ENCODE results near the gene NBEAL2.
A peak's percentile ranks its signal among the peaks of the same experiment; 100 is the strongest.
"Not testable (repeated sequence)": the region's sequence is repeated elsewhere in the genome, so short reads cannot be mapped to it uniquely, and the experiment has no call there.

The NBEAL2 gene

DNA sequence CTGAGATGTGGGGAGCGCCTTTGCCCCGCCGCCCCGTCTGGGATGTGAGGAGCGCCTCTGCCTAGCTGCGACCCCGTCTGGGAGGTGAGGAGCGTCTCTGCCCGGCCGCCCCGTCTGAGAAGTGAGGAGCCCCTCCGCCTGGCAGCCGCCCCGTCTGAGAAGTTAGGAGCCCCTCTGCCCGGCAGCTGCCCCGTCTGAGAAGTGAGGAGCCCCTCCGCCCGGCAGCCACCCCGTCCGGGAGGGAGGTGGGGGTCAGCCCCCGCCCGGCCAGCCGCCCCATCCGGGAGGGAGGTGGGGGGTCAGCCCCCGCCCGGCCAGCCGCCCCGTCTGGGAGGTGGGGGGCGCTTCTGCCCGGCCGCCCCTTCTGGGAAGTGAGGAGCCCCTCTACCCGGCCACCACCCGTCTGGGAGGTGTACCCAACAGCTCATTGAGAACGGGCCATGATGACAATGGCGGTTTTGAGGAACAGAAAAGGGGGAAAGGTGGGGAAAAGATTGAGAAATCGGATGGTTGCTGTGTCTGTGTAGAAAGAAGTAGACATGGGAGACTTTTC, 15.4 kb upstream of the NBEAL2 start:
- not testable (repeated sequence) for DNase-seq (ENCODE audit: low spot score)

DNA sequence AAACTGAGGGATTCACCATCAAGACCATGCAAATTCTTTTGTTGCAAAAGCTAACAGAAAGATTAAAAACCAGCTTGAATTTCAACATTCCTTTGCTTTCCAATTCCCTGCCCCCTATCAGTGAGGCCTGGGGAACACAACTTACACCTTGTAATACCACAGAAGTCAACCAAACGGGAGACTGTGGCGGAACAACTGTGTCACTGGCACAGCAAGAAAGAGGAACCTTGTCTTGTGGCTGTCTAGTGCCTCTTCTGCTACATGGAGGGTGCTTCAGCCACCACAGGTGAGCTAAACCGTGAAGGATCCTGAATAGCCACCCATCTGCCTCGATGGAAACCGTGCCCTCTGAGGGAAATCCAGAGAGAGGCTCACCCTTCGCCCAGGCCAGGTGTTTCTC, 14.3 kb upstream of the NBEAL2 start:
- DNase-seq (ENCODE audit: low spot score), result no peak

DNA sequence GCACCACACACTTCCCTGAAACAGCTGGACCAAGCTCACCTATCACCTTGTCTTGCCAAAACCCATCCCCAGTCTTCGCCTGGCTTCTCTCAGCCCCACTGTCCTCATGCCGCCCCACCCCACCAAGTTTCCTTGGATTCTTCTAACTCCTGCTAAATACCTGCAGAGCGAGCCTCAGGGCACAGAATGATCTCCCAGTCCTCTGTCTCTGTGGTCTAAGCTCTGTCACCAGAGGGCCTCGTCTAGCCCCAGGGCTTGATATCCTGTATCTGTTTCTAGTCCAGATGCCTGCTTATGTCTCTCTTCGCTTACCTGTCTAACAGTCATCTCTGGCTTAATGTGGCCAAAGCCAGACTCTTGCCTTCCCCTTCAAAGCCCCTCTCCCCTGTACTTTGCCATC, 12.7 kb upstream of the NBEAL2 start:
- no peak for DNase-seq (ENCODE audit: low spot score)

DNA sequence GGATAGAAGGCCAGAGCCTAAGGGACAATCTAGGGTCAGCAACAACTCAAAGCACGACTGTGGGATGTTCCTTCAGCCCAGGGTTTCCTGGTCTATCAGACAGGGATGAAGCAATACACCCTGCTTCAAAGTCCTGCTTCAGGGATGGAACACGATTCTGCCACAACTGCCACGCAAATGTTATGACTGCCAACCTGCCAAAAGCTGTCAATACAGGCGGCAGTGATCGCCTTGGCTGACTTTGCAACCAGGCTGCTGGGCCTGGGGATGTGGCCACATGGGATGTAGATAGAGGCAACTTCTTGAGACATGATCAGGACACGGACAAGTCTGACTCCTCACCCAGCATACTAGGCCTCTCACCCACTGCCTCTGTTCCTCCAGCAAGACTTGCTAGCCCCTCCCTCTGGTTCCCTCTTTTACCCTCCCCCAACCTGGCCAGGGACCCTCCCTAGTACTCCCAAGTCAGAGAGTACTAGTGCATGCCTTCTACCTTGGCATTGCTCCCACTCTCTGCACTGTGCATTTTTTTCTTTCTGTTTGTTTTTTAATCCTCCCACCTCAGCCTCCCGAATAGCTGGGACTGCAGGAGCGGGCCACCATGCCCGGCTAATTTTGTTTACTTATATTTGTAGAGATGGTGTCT, 10.6 kb upstream of the NBEAL2 start:
- no peak for DNase-seq (ENCODE audit: low spot score)

DNA sequence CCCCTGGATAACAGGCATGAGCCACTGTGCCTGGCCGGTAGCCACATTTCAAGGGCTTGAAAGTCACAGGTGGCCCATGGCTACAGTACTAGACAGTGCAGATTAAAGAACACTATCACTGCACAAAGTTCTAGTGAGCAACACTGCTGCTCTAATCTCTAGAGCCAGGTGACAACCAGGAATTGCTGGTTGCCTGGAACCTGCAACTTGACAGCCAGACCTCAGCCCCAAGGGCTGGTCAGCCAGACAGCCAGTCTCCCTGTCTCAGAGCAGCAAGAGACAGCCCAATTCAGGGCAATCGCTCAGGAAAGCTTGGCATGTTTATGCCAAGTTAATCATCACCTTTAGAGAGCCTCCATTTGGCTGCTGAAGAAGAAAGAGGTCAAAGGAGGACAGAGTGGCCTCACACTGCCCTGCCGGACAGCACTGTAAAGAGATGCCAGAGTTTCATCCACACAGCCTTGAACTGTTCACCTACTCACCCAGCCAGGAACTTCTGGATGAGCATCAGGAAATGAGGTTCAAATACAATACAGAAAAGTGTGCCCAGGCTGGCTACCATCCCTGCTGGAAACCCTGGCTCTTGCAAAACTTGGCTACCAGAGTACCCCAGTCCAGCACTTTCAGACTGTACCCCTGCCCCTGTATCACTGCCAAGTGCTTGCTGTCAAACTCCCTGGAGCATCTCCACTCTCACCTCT, 8.9 kb upstream of the NBEAL2 start:
- no peak for DNase-seq (ENCODE audit: low spot score)

DNA sequence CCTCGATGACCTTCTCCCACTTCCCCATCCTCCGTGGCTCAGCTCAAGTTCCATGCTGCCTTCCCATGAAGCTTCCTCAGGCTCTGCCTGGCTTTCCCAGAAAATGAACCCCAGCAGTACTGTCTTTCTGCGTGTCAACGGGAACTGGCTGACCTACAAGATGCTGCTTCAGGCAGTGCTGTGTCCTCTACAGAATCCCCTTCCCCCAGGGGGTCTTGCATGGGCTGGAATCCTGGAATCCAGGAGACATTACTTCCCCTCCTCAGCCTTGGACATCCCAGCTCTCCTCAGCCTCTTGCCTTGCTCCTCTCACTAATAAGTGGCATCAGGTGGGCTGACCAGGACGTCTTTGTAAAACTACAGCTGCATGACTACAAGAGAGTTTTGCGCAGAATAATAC, 8.3 kb upstream of the NBEAL2 start:
- DNase-seq (ENCODE audit: low spot score), result no peak

DNA sequence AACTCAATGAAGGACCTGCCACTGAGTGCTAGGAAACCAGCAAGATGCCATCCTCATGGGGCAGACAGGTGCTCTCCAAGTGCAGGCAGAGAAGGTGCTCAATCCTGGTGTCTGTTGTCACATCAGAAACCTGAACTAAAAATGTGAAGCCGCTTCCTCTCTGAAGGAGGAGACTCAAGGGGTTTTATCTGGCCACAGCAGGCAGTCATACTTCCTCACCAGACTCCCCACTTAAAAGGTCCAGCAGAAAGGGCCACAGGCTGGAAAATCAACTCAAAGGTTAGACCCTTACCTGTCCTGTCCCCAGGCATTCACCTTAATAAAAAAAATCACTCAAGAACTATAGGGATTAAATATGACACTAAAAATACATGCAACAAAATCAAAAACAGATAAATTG, 7.7 kb upstream of the NBEAL2 start:
- DNase-seq (ENCODE audit: low spot score), result no peak

DNA sequence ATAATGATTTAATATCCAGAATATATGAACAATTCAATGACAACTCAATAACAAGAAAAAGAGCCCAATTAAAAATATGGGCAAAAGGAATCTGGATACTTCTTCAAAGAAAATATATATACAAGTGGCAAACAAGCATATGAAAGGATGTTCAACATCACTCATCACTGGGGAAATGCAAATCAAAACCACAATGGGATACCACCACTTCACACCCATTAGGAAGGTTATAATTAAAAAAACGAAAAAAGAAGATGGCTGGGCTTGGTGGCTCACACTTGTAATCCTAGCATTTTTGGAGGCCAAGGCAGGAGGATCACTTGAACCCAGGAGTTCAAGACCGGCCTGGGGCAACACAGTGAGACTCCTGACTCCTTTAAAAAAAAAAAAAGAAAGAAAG, 7.1 kb upstream of the NBEAL2 start:
- DNase-seq (ENCODE audit: low spot score), result no peak

DNA sequence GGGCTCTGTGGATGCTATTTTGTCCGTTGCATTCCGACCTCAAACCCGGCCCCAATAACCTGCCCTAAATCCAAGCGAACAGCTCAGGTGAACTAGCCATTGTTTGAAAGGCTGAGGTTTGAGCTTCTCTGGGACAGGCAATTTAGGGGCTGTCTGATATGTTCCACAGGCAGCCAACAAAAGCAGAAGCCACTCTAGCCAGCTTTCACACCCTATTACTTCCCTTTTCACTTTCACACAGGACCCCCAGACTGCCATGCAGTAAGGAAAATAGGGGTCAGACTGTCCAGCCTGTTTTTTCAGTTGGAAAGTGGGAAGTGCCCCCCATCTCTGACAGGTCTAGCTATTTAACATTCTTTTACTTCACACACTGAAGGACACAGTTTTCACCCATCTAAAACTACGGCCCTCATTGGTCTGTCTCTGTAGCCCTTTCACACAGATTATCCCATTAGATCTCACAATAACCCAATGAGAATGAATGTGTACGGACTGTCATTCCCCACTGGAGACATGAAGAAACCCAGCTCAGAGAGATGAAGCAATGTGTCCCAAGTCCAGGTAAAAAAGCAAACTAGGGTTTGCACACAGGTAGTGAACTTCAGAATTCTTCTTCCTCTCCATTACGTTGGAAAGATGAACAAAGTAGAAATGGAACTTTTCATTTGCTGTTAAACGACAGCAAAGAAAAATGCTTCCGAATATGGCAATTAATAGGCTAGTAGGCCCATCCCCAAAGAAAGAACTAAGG, 4.9 kb upstream of the NBEAL2 start:
- no peak for DNase-seq (ENCODE audit: low spot score)

DNA sequence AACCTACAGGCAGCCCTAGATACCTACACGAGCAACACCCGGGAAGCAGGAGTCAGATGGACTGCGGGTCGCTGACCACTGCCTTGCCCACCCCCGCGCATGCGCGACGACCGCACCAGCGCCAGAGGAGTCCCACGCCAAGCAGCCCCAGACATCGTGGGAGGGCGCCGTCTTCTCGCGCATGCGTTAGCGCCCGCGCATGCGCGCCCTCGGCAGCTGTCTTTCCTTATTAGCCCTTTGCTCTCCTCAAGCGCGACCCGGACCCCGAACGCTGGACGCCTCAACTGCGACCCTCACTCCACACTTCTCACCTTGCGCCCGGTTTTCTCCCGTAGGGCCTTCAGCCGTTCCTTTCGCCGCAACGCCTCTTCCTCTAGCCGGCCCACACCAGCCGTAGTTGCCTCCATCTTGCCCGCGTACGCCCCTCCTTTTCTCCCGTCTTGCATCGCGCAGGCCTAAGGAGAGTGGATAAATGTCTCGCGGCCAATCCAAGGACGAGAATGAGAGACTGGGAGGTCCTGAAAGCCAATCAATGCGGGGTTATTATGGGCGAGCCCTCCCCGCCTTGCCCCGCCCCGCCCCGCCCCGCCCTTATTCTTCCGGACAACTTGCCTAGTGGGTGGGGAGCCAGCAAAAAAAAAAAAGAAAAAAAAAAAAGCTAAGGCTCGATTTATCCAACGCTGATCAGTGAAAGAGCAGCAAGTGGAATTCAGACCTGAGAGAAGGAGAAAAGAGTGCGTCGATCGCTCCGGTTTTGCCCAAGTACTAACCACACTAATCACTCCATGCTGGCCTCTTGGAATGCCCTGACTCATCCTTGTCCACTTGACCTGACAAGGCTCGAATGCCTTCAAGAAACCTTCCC, 2.9 kb upstream of the NBEAL2 start, which contains the start of gene CCDC12:
CCDC12 (minus strand) TSS at position 420 of the 865 bp plus-strand sequence; CDS start at position 407, 13 bp downstream.
- DNase-seq (ENCODE audit: low spot score), result peak; percentile 97

DNA sequence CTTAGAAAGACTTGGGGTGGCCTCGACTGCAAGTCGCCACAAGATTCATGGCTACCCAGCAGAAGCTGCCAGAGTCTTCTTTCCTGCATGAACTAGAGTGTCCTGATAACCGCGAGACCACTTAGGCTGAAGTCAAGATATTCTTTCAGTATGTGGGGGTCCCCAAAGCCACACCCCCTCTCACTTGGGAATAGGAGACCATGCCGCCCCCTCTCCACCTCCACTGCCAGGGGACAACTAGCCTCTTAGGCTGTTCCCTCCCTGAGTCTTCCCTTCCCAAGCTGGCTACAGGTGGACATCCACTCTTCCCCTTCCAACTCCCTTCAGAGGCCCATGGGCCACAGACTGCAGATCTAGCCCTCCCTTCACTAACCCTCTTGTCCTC, 1.7 kb upstream of the NBEAL2 start:
- DNase-seq (ENCODE audit: low spot score), result no peak

DNA sequence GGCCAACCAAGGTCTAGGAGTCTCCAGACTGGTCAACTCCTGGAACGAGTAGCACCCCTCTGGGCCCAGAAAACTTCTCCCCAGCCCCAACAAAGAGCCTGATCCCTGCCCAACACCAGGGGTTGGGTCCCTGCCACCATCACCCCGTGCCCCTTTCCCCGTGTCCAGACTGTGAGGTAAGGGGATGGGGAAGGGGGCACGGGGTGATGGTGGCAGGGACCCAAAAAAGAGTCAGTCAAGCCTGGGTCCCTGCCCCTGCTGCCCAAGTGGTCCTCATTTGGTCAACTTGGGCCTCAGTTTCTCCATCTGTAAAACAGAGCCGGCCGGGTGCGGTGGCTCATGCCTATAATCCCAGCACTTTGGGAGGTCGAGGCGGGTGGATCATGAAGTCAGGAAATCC, 1.1 kb upstream of the NBEAL2 start:
- DNase-seq (ENCODE audit: low spot score), result no peak

DNA sequence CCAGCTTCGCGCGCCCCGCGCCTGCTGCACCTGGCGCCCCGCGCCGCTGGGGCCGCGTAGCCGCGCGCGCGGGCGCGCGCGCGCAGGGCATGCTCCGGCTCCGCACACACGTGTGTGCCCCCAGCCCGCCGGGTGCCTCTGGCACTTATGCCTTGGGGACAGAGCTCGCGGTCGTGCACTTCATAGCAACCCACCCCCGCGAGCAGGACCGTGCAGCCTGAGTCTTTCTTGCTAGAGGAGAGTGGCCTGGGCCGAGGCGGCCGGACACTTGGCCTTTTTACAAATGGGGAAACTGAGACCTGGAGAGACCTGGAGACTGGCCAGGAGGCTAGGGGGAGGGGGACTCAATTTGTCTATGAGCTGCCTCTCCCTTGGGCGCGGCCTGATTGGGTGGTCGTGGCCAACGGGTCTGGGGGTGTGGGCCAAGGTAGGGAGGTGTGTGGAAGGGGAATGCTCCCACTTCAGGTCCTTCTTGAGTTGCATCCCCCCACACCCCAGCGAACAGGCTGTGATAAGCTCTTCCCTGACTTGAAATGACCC, 562 bp downstream of the NBEAL2 start:
- DNase-seq (ENCODE audit: low spot score), result no peak

DNA sequence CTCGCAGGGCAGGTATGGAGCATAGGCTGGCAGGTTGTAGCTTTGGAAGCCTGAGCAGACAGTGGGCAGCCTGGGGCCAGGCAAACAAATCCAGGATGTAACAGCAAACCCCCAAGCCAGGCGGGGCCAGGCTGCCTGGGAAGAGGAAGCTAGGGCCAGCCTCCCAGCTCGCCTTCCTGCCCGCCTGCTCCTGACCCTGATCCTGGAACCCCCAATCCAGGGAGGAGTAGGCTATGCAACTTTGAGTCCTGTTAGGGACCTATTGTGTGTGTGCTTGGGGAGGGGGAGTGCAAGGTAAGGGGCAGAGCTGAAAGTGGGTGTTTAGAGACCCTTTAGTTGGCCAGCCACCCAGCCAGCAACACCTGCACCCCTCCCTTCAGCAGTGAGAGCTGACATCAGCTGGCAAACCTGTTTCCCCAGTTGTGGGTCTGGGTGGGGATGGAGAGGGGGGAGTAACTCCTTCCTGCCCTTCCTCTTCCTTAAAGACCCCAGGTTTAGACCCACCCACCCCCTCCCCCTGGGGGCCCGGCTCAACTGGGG, 2.5 kb downstream of the NBEAL2 start:
- DNase-seq (ENCODE audit: low spot score), result no peak

DNA sequence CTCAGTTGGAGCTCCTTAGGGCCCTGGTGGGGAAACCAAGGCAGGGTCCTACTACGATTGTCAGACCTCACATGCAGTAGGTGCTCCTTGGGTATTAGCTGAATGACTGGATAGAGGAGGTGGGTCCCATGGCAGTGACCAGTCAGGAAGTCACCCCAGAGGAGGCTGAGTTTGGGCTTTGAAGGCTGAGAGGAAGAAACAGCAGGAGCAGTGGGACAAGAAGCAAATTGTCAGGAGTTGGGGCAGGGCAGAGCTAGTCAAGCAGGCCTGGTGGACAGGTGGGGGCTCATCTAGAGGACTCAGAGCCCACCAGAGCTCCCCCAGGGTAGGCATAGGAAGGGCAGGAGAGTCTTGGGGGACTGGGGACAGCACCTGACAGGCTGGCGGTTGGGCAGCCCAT, 3.1 kb downstream of the NBEAL2 start:
- no peak for DNase-seq (ENCODE audit: low spot score)

DNA sequence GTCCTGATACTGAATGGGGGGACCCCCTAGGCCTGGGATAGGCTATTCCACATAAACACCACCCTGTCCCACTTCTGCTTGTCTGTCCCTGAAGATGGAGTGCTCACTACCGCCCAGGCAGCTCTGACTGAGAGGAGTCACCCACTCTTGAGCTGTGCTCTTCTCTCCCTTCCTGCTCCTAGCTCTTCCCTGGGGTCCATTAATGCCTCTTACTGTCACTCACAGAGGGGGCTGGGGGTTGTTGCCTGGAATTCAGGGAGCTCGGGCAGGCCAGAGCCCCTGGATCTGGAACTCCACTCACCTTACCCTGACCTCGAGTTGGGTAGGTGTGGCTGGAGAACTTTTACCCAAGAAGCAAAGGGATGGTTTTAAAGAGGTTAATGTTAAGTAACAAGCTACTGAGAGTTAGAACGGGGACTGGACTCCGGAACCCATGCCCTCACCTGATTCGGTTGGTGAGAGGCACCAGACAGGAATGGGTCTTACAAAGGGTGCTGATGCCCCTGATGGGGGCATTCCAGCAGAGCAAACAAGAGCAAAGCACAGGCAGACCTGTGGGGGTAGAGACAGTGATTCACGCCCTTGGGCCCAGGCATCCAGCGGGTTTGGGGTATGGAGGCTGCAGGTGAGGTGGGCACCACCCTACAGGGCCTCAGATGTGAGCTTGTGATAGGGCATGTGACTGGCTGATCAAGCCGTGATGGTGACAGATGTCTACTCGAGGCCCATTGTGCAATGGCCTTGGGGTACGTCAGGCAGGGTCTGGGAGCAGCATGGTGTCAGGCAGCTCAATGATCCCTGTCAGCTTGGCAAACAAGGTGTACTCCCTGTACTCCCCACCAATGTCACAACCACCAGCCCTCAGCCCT, 5.4 kb downstream of the NBEAL2 start:
- DNase-seq (ENCODE audit: low spot score), result no peak

DNA sequence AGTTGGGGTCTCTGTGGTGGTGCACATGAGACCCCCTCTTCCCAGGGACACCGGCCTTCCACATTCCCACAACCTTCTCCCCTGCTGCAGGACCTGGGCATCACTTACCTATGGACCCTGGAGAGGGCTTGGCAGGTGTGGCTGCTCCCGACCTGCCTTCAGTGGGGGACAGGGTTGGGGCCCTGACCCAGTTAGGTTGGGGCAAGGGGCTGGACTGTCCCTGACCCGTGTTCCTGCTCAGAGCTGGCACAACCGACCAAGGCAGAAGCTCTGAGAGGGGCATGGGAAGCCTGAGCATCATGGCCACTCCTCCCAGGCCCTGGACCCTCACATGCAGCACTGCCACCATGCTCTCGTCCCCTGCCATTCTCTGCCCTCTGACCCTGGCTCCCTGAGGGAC, 6.1 kb downstream of the NBEAL2 start:
- no peak for DNase-seq (ENCODE audit: low spot score)

DNA sequence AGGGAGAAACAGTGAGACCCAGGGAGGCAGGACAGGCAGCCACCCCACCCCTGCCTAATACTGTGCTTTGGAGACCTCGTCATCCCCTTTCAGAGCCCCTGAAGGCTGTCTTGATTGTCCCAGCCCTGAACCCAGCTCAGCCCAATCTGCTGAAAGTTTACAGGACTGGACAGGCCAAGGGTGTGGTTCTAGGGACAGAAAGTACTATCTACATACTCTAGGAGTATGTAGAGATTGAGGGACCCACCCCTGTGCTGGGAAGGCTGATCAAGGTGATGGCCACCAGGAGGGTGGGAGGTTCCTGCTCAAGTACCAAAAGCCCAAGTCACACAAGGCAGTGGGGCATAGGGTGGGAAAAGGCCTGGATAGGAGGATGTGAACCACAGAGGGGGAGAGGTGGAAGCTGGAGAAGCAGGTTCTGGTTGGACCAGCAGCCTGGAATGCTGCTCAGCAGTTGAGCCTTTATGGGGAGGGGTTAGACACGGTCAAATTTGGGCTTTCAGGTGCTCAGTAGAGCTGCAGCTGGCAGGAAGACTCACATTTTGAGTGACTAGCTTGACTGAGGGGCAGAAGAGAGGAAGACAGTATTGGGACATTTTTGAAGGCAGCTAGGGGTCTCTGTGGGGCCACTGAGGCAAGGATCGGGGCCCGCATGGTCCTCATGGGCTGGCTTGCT, 6.7 kb downstream of the NBEAL2 start:
- no peak for DNase-seq (ENCODE audit: low spot score)

DNA sequence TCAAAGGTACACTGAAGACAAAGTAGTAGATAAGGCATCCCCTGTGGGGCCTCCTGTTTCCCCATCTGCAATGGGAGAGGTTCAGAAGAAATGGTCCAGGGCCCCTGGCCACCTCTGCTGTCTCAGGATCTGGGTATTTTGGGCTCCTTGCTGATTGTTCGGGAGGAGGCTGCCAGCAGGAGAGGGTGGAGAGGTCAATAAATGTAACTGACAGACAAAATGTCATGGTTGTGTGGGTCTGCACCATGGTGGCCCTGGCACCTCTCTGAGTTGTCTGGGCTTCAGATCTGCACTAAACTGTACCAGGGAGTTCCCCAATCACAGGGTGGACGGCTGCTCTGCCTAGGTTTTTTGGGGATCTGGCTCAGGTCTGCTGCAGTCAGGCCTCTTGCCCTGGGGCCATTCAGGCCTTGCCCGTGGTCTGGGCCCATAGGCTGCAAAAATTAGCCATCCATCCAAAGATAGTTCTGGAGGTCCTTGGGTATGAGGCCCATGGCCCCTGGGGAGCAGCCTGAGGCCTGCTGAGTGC, 7.4 kb downstream of the NBEAL2 start:
- no peak for DNase-seq (ENCODE audit: low spot score)

DNA sequence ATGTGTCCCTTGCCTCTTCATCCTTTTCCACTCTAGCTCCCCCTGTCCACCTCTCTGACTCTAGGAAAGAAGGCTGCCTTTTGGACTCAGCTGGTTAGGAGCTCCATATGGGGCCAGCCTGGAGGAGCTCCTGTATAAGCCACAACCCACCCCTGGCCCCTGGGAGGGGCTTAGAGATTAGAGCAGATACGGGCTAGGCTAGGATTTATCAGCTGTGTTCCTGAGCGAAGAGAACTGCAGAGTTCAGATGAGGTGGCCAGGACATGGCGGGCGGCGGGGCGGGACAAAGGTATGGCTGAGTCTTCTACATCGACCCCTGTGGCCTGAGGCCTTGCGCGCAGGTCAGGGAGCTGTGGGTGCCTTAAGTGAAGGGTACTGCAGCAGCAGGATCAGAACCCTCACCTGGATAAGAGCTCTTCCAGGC, 7.9 kb downstream of the NBEAL2 start:
- DNase-seq (ENCODE audit: low spot score), result no peak

Measured in CD4-positive, alpha-beta T cell treated with Interleukin-15 for 4 hours (primary cell).